GM18520 (cell line): ENCODE results near the gene FBN3.
"Not testable (repeated sequence)": the region's sequence is repeated elsewhere in the genome, so short reads cannot be mapped to it uniquely, and the experiment has no call there.

Experiments used
- ATAC-seq: cut with Tn5 transposase; IDR thresholded peaks from one replicate; pipeline ENCODE4 v1.9.1; 2021; ENCODE audit not compliant: unreplicated experiment

The FBN3 gene

DNA sequence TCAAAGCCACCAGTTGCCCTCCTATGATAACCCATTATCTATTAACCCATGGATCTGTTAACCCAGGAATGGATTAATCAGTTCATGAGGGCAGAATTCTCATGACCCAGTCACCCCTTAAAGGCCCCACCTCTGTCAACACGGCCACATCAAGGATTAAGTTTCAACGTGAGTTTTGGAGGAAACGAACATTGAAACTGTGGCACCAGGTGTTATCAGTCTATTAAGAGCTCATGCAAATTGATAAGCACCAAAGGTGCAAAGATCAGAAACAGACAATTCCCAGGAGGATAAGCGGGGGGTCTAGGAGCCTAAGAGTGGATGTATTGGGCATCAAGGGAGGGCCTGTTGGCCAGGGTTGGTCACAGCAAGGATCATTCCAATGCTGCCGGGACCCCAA is 124.1 kb downstream of the FBN3 start:
- ATAC-seq: no peak

DNA sequence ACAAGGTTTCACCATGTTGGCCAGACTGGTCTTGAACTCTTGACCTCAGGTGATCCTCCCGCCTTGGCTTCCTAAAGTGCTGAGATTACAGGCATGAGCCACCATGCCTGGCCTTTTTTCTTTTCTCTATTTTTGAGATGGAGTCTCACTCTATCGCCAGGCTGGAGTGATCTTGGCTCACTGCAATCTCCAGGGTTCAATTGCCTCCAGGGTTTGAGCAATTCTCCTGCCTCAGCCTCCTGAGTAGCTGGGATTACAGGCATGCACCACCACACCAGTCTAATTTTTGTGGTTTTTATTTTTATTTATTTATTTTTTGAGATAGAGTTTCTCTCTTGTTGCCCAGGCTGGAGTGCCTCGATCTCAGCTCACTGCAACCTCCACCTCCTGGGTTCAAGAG is 125.1 kb downstream of the FBN3 start:
- not testable (repeated sequence) for ATAC-seq

DNA sequence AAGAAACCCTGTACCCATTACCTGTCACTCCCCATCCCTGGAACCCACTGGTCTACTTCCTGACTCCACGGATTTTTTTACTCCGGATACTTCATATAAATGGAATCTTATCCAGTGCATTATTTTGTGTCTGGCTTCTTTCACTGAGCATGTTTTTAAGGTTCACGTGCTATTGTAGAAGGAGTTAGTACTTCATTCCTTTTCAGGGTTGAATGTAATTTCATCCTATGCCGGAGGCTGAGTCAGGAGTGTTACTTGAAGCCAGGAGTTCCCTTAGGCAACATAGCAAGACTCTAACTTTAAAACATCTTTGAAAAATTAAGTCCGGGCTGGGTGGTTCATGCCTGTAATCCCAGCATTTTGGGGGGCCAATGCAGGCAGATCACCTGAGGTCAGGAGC is 126.0 kb downstream of the FBN3 start:
- ATAC-seq: no peak

DNA sequence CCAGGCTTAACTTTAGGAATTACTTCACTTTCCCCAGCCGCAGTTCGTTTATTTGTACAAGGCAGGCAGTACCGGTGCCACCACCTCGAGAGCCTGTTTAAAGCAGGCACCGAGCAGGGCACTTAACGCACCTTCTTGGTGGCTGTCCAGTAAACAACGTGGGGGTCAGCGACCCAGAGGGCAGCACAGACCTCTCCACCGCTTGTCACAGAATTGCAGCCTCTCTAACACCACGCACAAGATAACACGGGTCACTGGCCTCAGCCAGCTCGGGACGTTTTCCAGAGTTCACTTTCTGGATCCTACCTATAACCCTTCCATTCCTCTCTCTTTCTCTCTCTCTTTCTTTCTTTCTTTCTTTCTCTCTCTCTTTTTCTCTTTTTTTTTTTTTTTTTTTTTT is 127.1 kb downstream of the FBN3 start:
- ATAC-seq: no peak

DNA sequence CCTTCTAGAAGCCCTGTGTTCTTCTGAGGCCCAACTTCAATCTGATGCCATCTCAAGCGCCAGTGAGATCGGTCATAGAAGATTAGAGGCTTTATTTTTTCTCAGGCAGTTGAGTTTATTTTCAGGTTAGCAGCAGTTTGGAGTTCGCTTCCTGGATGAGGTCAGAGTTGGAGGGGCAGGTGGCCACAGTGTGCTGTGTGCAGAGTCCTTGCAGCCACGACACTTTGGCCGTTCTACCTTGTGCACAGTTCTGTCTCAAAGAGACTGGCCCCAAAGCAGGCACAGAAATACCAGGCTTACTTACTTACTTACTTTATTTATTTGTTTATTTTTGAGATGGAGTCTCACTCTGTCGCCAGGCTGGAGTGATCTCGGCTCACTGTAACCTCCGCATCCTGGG is 128.0 kb downstream of the FBN3 start:
- no peak for ATAC-seq

DNA sequence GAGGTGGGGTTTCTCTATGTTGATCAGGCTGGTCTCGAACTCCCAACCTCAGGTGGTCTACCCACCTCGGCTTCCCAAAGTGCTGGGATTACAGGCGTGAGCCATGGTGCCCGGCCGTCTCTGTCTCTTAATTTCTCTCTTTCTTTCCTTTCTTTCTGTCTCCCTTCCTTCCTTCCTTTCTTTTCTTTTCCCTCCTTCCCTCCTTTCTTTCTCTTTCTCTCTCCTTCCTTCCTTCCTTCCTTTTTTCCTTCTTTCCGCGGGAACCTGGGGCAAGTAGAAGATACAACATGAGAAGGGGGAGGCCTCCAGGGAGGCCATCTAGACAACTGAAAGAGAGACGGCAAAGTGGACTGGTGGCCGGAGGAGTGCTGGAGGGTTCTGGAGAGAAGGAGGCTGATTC is 128.7 kb downstream of the FBN3 start:
- ATAC-seq: no peak

DNA sequence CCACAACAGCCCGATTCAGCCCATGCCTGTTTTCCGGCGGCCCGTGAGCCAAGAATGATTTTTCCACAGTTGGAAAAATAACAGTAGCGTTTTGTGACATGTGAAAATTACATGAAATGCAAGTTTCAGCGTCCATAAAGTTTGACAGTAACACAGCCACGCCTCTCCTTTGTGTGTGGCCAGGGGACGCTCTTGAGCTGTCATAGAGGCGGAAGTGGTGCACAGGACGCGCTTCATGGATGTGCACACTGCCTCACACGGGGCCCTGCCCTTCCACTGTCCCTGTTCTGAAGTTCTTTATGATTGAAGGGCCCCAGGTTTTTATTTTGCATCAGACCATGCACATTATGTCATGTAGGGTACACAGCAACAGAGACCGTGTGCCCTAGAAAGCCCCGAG is 131.6 kb downstream of the FBN3 start:
- no peak for ATAC-seq
